ES-I3 (cell line): ENCODE data around the gene DSCAML1.

ENCODE experiments used
- H3K36me3 ChIP-seq: 2 replicates; pipeline ENCODE4 v1.6.1; 2013; ENCODE audit warnings: mild to moderate bottlenecking, low read length, control low read depth, moderate library complexity; ENCODE audit not compliant: insufficient read depth
- H3K4me1 ChIP-seq: 2 replicates; pipeline ENCODE4 v1.6.1; 2013; ENCODE audit warnings: mild to moderate bottlenecking, control low read depth, low read length; ENCODE audit not compliant: insufficient read depth
- H3K9ac ChIP-seq: 2 replicates; pipeline ENCODE4 v1.6.1; 2013; ENCODE audit warnings: low read depth, mild to moderate bottlenecking, low read length, moderate library complexity
- H3K9me3 ChIP-seq: 2 replicates; pipeline ENCODE4 v1.6.1; 2013; ENCODE audit warnings: mild to moderate bottlenecking, low read length, moderate library complexity; ENCODE audit not compliant: control insufficient read depth, insufficient read depth

DSCAML1 gene

GRCh38 chr11:117826832-117827231, 29.8 kb upstream of the DSCAML1 start:
- Histone ChIP-seq H3K4me1 (peaks cover 36% of the 10 kb centered on the region; the same call in 1 of the 2 replicates), H3K9me3 (no peaks in the 10 kb centered on the region), H3K9ac (no peak overlapping the region)

GRCh38 chr11:117826190-117826570, 29.2 kb upstream of the DSCAML1 start:
- Histone ChIP-seq H3K9ac (no peak overlapping the region), H3K9me3 (no peaks in the 10 kb centered on the region), H3K36me3 (no peaks in the 10 kb centered on the region), H3K4me1 (peaks cover 33% of the 10 kb centered on the region; the same call in 1 of the 2 replicates)

More at GRCh38 chr11:117826832-117827231, 29.8 kb upstream of the DSCAML1 start:
- no peaks in the 10 kb centered on the region for H3K36me3 ChIP-seq

GRCh38 chr11:117825538-117826189, 28.6 kb upstream of the DSCAML1 start:
- Histone ChIP-seq H3K9ac (no peak overlapping the region), H3K36me3 (no peaks in the 10 kb centered on the region), H3K9me3 (no peaks in the 10 kb centered on the region), H3K4me1 (peaks cover 27% of the 10 kb centered on the region; the same call in 1 of the 2 replicates)

GRCh38 chr11:117824571-117825537, 27.8 kb upstream of the DSCAML1 start, which contains the start of gene FXYD2:
Gene FXYD2 (minus strand): TSS chr11:117824744. CDS start chr11:117824678, 66 bp downstream.
- Histone ChIP-seq H3K4me1 (peaks cover 28% of the 10 kb centered on the region; the same call in 1 of the 2 replicates), H3K9ac (no peak within 1 kb of the TSS), H3K9me3 (no peaks in the 10 kb centered on the region), H3K36me3 (no peaks in the 10 kb centered on the region)

- Histone ChIP-seq H3K36me3 (no peaks in the 10 kb centered on the region), H3K9ac (no peak overlapping the region), H3K9me3 (no peaks in the 10 kb centered on the region), H3K4me1 (peaks cover 26% of the 10 kb centered on the region; the same call in 1 of the 2 replicates)
Observed at GRCh38 chr11:117823946-117824420, 27.0 kb upstream of the DSCAML1 start.

GRCh38 chr11:117823294-117823945, 26.4 kb upstream of the DSCAML1 start:
- Histone ChIP-seq H3K36me3 (no peaks in the 10 kb centered on the region), H3K9me3 (no peaks in the 10 kb centered on the region), H3K4me1 (peaks cover 22% of the 10 kb centered on the region; the same call in 1 of the 2 replicates), H3K9ac (no peak overlapping the region)

- H3K4me1 ChIP-seq, result peaks cover 30% of the 10 kb centered on the region
- H3K36me3 ChIP-seq, result no peaks in the 10 kb centered on the region
- H3K9ac ChIP-seq, result no peak overlapping the region
- H3K9me3 ChIP-seq, result no peaks in the 10 kb centered on the region
Observed at GRCh38 chr11:117822074-117823033, 25.3 kb upstream of the DSCAML1 start.

GRCh38 chr11:117821431-117821830, 24.4 kb upstream of the DSCAML1 start:
- Histone ChIP-seq H3K4me1 (peaks cover 40% of the 10 kb centered on the region), H3K9ac (no peak overlapping the region), H3K9me3 (no peaks in the 10 kb centered on the region), H3K36me3 (no peaks in the 10 kb centered on the region)

GRCh38 chr11:117820516-117820915, 23.5 kb upstream of the DSCAML1 start:
- H3K36me3 ChIP-seq, result no peaks in the 10 kb centered on the region
- H3K9me3 ChIP-seq, result no peaks in the 10 kb centered on the region
- H3K9ac ChIP-seq, result no peak overlapping the region
- H3K4me1 ChIP-seq, result peaks cover 47% of the 10 kb centered on the region

GRCh38 chr11:117820071-117820470, 23.1 kb upstream of the DSCAML1 start:
- Histone ChIP-seq H3K4me1 (peaks cover 51% of the 10 kb centered on the region), H3K36me3 (no peaks in the 10 kb centered on the region), H3K9ac (no peak overlapping the region), H3K9me3 (no peaks in the 10 kb centered on the region)

GRCh38 chr11:117819096-117820040, 22.4 kb upstream of the DSCAML1 start:
- Histone ChIP-seq H3K9me3 (no peaks in the 10 kb centered on the region), H3K36me3 (no peaks in the 10 kb centered on the region), H3K4me1 (peaks cover 57% of the 10 kb centered on the region), H3K9ac (no peak overlapping the region)

- Histone ChIP-seq H3K9ac (no peak overlapping the region), H3K9me3 (no peaks in the 10 kb centered on the region), H3K4me1 (peaks cover 49% of the 10 kb centered on the region), H3K36me3 (no peaks in the 10 kb centered on the region)
Observed at GRCh38 chr11:117818041-117818873, 21.2 kb upstream of the DSCAML1 start.
